ENCODE results near the gene PIK3R3.

Gene PIK3R3

DNA sequence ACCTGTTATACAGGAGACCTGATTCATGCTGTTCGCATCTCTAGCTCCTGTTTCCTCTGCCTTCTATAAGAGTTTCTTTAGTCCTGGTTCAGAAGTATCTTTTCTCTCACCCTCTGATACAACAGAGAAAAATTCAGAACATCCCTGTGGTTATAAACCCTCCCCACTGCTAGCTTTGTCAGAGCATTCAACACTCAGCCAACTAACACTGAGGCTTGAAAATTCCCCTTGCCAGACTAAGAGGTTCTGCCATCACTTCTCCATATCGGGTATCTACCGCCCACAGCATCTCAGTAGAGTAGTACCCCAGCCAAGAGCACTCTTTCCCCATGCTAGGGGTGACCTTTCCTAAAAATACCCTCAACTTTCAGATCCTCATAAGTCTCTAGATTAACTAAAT lies 19.6 kb upstream of the PIK3R3 start:
- peaks cover 10% of the 10 kb centered on the region for H3K4me1 ChIP-seq (ENCODE audit: control insufficient read depth, insufficient read depth, low read length)
- H3K9ac ChIP-seq (ENCODE audit: low read length), result no peak overlapping the region
- DNase-seq (ENCODE audit: low read depth), result peak; percentile 72
- no peaks in the 10 kb centered on the region for H3K27me3 ChIP-seq (replicated peaks; ENCODE audit: control insufficient read depth, insufficient read depth, low read length)
- H3K4me3 ChIP-seq (ENCODE audit: low read length), result no peak overlapping the region
- no peaks in the 10 kb centered on the region for H3K36me3 ChIP-seq (ENCODE audit: control insufficient read depth, insufficient read depth, low read length, severe bottlenecking)
- H3K9me3 ChIP-seq (ENCODE audit: control insufficient read depth, low read length), result no peaks in the 10 kb centered on the region

DNA sequence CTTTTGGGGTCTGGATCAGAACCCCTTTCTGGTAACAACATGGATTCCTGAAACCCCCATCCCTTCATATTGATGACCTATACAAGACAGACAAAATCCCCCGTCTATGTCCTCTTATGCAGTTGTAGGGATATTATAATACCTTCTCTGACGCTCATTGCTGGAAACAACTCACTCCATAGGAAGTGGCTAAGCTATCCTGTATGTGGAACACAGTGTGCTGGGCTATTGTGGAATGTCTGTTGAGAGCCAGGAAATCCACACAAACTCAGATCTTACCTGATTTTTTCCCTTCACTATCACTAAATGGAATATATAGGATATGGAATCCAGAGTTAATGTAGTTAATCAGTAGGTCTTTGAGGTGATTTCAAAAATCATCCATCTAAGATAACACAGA lies 17.7 kb upstream of the PIK3R3 start:
- Histone ChIP-seq H3K27me3 (replicated peaks; ENCODE audit: control insufficient read depth, insufficient read depth, low read length) (no peaks in the 10 kb centered on the region), H3K9me3 (ENCODE audit: control insufficient read depth, low read length) (no peaks in the 10 kb centered on the region), H3K4me1 (ENCODE audit: control insufficient read depth, insufficient read depth, low read length) (peaks cover 10% of the 10 kb centered on the region), H3K36me3 (ENCODE audit: control insufficient read depth, insufficient read depth, low read length, severe bottlenecking) (no peaks in the 10 kb centered on the region), H3K4me3 (ENCODE audit: low read length) (no peak overlapping the region), H3K9ac (ENCODE audit: low read length) (no peak overlapping the region)
- no peak for DNase-seq (ENCODE audit: low read depth)

DNA sequence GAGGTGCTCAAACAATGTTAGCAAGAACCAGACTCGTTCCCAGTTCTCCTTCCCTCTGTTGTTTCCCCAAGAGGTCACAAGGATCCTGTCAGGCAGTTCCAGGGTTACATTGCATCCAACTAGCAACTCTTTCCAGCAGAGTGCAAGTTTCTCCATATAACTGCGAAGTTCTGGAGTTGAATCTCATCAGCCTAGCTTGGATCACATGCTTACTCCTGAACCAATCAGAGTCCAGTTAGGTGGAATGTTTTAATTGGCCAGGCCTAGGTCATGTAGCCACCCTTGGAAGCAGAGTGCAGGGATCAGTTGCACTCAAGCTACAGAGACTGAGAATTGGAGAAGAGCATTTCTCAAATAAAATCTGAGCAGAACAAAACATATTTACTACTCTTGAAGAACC lies 15.9 kb upstream of the PIK3R3 start:
- DNase-seq (ENCODE audit: low read depth), result no peak
- Histone ChIP-seq H3K9me3 (ENCODE audit: control insufficient read depth, low read length) (no peaks in the 10 kb centered on the region), H3K27me3 (replicated peaks; ENCODE audit: control insufficient read depth, insufficient read depth, low read length) (no peaks in the 10 kb centered on the region), H3K36me3 (ENCODE audit: control insufficient read depth, insufficient read depth, low read length, severe bottlenecking) (no peaks in the 10 kb centered on the region), H3K4me3 (ENCODE audit: low read length) (no peak overlapping the region), H3K9ac (ENCODE audit: low read length) (no peak overlapping the region), H3K4me1 (ENCODE audit: control insufficient read depth, insufficient read depth, low read length) (peaks cover 10% of the 10 kb centered on the region)

DNA sequence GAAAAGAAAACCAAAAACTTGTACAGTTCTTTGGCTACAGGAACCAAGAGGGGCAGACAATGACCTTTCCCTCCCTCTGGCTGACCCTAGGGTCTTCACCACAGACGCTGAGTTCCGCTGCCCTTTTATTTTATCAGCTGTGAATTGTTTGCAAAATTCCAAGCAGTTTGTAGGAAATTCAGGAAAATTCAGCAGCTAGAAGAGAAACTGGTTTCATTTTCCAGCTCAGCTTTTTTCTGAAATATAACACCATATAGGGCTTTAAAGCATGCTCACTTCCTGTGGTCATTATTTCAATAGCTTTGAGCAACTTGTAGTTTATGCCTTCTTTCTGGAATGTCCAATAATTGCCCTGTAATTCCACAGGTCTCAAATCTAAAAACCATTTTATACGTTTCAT lies 5.5 kb upstream of the PIK3R3 start:
- Histone ChIP-seq H3K9me3 (ENCODE audit: control insufficient read depth, low read length) (no peaks in the 10 kb centered on the region), H3K27me3 (replicated peaks; ENCODE audit: control insufficient read depth, insufficient read depth, low read length) (no peaks in the 10 kb centered on the region), H3K4me1 (ENCODE audit: control insufficient read depth, insufficient read depth, low read length) (peaks cover 27% of the 10 kb centered on the region), H3K36me3 (ENCODE audit: control insufficient read depth, insufficient read depth, low read length, severe bottlenecking) (no peaks in the 10 kb centered on the region), H3K9ac (ENCODE audit: low read length) (peak overlapping the region; percentile 53), H3K4me3 (ENCODE audit: low read length) (peak overlapping the region; percentile 65)
- DNase-seq (ENCODE audit: low read depth), result peak; percentile 74

DNA sequence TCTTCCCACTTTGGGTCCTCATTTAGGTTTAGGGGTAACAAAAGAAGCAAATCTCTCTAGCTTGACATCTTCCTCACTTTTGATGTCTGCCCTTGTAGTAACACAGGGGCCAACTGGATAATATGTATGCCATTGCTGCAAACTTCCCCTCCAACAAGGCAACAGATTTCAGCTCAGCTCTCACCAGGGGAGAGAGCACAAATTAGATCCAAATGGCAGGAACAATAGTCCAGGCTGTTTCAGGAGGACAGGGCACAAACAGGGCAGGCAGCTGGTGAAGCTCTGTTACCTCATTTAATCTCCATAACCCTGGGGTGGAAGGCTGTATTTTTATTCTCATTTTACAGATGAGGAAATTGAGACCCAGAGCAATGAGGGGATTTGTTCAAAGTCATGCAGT lies 4.3 kb upstream of the PIK3R3 start:
- Histone ChIP-seq H3K27me3 (replicated peaks; ENCODE audit: control insufficient read depth, insufficient read depth, low read length) (no peaks in the 10 kb centered on the region), H3K9ac (ENCODE audit: low read length) (no peak overlapping the region), H3K4me1 (ENCODE audit: control insufficient read depth, insufficient read depth, low read length) (peaks cover 27% of the 10 kb centered on the region), H3K36me3 (ENCODE audit: control insufficient read depth, insufficient read depth, low read length, severe bottlenecking) (no peaks in the 10 kb centered on the region), H3K4me3 (ENCODE audit: low read length) (no peak overlapping the region), H3K9me3 (ENCODE audit: control insufficient read depth, low read length) (no peaks in the 10 kb centered on the region)
- no peak for DNase-seq (ENCODE audit: low read depth)

DNA sequence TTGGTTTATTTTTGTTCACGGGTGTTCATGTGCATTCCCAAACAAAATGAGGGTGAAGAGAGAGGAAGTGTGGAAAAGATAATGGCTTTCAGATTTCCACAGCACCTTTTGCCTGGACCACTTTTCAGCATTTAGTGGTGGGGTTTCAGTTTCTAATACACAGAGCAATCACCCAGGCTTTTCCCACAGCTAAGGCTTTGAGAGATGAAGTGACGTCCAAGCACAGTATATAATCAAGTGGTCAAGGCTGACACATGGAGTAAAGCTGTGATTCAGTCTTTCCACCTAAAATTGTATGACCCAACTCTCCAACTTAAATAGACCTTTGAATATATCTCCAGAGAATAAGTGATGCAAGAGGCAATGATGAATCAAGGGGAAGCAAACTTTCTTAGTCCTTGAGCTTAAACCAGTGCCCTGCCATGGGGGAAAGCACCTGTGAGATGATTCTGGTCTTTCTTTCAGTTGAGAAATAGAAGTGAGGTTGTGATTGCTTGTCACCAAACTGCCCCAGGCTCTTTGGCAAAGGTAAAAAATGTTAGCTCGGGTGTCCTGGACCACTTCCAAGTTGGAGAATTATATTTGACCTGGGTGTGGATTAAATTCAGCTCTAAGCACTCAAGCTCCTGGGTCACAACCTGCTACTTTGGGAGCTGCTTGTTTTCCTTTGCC lies 2.4 kb upstream of the PIK3R3 start:
- no peak overlapping the region for H3K9ac ChIP-seq (ENCODE audit: low read length)
- peaks cover 41% of the 10 kb centered on the region for H3K4me1 ChIP-seq (ENCODE audit: control insufficient read depth, insufficient read depth, low read length)
- H3K4me3 ChIP-seq (ENCODE audit: low read length), result no peak overlapping the region
- no peaks in the 10 kb centered on the region for H3K36me3 ChIP-seq (ENCODE audit: control insufficient read depth, insufficient read depth, low read length, severe bottlenecking)
- DNase-seq (ENCODE audit: low read depth), result peak; percentile 89
- no peaks in the 10 kb centered on the region for H3K27me3 ChIP-seq (replicated peaks; ENCODE audit: control insufficient read depth, insufficient read depth, low read length)
- H3K9me3 ChIP-seq (ENCODE audit: control insufficient read depth, low read length), result no peaks in the 10 kb centered on the region

DNA sequence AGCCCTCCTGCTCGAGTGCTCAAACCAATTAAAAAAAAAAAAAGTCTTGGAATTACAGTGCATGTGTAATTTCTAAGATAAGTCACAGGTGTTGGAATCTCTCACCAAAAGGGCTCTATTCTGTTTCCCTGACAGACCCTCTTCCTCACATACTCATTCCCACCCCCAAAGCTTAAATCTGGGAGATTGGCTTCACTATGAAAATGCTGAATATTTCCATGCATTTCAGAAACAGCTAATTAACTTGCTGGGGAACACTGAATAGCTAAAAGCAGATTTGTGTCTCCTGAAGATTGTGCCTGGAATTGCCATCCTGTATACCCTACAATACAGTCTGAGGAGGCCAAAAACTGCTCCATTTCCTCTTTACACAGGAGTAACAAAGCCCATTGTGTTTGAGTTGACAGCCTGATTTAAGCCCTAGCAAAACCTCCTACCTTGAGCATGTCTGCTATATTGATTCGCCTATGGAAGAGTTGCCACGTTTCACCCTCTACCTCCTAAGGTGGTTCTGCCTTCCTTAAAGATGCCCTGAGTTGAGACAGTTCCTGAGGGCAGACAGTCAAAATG lies 1.4 kb upstream of the PIK3R3 start:
- peak overlapping the region; percentile 98 for H3K9ac ChIP-seq (ENCODE audit: low read length)

DNA sequence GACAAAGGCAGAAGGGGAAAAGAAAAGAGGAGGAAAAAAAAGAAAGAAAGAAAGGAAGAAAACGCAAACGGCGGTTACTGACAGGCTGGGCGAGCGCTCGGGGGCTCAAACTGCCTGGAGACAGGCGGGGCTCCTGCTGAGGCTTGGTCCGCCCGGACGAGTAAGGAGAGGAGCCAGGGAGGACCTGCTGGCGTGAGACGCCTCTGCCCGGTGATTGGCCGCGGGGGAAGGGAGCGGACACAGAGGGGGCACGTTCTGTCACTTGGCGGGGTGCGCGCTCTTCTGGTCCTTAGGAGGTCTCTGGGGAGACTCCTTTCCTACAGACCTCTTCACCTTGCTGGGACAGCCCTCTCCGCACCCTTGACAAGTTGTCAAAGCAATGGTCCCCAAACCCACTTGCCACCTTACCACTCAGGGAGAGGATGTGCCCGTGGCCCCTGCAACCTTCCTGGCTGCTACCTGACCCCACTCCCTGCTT lies 791 bp upstream of the PIK3R3 start:
- Histone ChIP-seq H3K27me3 (replicated peaks; ENCODE audit: control insufficient read depth, insufficient read depth, low read length) (no peaks in the 10 kb centered on the region), H3K4me3 (ENCODE audit: low read length) (peak overlapping the region; percentile 96), H3K36me3 (ENCODE audit: control insufficient read depth, insufficient read depth, low read length, severe bottlenecking) (no peaks in the 10 kb centered on the region), H3K4me1 (ENCODE audit: control insufficient read depth, insufficient read depth, low read length) (peaks cover 46% of the 10 kb centered on the region), H3K9me3 (ENCODE audit: control insufficient read depth, low read length) (no peaks in the 10 kb centered on the region), H3K9ac (ENCODE audit: low read length) (peak overlapping the region; percentile 98)
- DNase-seq (ENCODE audit: low read depth), result no peak

More for the DNA sequence above, 1.4 kb upstream of the PIK3R3 start:
- Histone ChIP-seq H3K27me3 (replicated peaks; ENCODE audit: control insufficient read depth, insufficient read depth, low read length) (no peaks in the 10 kb centered on the region), H3K4me1 (ENCODE audit: control insufficient read depth, insufficient read depth, low read length) (peaks cover 46% of the 10 kb centered on the region), H3K4me3 (ENCODE audit: low read length) (peak overlapping the region; percentile 96), H3K9me3 (ENCODE audit: control insufficient read depth, low read length) (no peaks in the 10 kb centered on the region), H3K36me3 (ENCODE audit: control insufficient read depth, insufficient read depth, low read length, severe bottlenecking) (no peaks in the 10 kb centered on the region)
- DNase-seq (ENCODE audit: low read depth), result no peak

DNA sequence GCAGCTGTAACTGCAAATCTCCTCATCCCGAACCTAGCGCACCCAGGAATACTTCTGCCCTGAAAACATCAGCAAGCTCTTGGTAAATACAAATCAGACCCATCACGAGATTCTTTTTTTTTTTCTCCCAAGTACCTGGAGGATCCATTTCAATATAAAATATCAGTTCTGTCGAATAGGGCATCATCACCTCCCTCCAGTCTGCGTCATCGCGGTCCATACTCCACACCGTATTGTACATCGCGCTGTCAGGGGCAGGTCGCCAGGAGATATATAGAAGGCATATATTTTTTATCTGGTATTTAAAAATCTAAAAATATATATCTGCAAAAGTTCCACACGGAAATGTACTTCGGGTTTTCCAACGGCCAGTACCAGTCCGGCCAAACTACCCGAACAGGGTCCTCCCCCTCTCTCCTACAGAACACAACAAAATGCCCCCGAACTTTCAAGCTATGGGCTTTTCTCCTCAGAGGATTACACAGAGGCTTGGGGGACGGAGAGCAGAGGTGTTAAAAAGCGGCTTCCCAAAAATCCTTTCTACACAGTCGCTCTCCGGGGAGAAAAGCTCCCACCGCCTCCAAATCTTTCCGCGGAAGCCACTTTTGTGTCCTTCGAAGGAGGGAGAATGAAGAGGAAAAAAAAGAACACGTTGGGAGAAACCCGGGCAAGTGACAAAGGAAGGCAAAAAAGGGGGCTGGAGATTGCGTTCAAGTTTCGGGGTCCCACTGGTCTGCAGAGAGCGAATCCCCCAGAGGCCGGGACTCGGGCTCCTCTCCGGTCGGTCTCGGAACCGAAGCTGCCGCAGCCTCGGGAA lies 509 bp downstream of the PIK3R3 start:
- DNase-seq (ENCODE audit: low read depth), result peak; percentile 74
- Histone ChIP-seq H3K4me1 (ENCODE audit: control insufficient read depth, insufficient read depth, low read length) (peaks cover 39% of the 10 kb centered on the region), H3K27me3 (replicated peaks; ENCODE audit: control insufficient read depth, insufficient read depth, low read length) (no peaks in the 10 kb centered on the region), H3K36me3 (ENCODE audit: control insufficient read depth, insufficient read depth, low read length, severe bottlenecking) (no peaks in the 10 kb centered on the region), H3K9me3 (ENCODE audit: control insufficient read depth, low read length) (no peaks in the 10 kb centered on the region), H3K4me3 (ENCODE audit: low read length) (peak overlapping the region; percentile 96), H3K9ac (ENCODE audit: low read length) (peak overlapping the region; percentile 98)

DNA sequence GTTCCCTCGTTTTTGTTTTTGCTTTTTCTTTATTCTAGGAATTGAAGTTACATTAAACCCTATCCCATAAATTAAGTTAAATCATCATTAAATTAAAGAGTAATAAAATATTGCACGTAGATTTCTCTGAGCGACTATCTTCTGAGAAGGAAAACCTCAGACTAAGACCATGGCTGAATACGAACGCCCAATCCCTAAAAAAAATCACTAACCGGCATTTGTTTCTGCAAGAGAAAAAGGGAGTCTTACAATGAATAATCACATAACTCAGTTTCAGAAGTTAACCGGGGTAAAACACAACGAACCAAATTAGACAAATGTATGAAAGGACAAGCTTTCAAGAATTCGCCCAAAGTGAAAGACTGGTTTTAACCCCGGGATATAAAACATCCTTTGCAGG lies 1.3 kb downstream of the PIK3R3 start:
- Histone ChIP-seq H3K9me3 (ENCODE audit: control insufficient read depth, low read length) (no peaks in the 10 kb centered on the region), H3K27me3 (replicated peaks; ENCODE audit: control insufficient read depth, insufficient read depth, low read length) (no peaks in the 10 kb centered on the region), H3K9ac (ENCODE audit: low read length) (peak overlapping the region; percentile 83), H3K4me1 (ENCODE audit: control insufficient read depth, insufficient read depth, low read length) (peaks cover 39% of the 10 kb centered on the region), H3K4me3 (ENCODE audit: low read length) (peak overlapping the region; percentile 96), H3K36me3 (ENCODE audit: control insufficient read depth, insufficient read depth, low read length, severe bottlenecking) (no peaks in the 10 kb centered on the region)
- DNase-seq (ENCODE audit: low read depth), result peak; percentile 56

DNA sequence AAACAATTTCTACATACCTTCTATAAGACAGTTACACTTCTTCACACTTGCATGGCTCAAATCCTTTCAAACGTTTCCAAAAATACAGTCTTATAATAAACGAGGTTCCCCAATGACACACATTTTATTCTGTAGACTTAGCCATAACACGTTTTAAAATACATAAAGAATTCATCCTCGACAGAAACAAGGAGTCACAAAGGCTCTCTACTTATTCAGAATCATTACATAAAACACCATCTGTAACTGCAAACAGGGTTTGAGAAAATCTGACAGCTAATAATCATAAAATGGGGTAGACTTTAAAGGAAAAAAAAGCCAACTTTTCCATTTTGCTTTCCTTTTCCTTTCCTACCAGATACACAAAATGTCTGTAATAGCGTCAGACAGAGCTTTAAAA lies 1.8 kb downstream of the PIK3R3 start:
- Histone ChIP-seq H3K4me3 (ENCODE audit: low read length) (peak overlapping the region; percentile 96), H3K4me1 (ENCODE audit: control insufficient read depth, insufficient read depth, low read length) (peaks cover 39% of the 10 kb centered on the region), H3K9ac (ENCODE audit: low read length) (peak overlapping the region; percentile 83), H3K27me3 (replicated peaks; ENCODE audit: control insufficient read depth, insufficient read depth, low read length) (no peaks in the 10 kb centered on the region), H3K36me3 (ENCODE audit: control insufficient read depth, insufficient read depth, low read length, severe bottlenecking) (no peaks in the 10 kb centered on the region), H3K9me3 (ENCODE audit: control insufficient read depth, low read length) (no peaks in the 10 kb centered on the region)
- peak; percentile 29 for DNase-seq (ENCODE audit: low read depth)

All from adipocyte (in vitro differentiated cells).